Brain pericyte (primary cell): ENCODE data around the gene MYBPC2.
A peak's percentile ranks its signal among the peaks of the same experiment; 100 is the strongest.
"Not testable (repeated sequence)": the region's sequence is repeated elsewhere in the genome, so short reads cannot be mapped to it uniquely, and the experiment has no call there.

Experiments used
- DNase-seq: peaks from one replicate; pipeline ENCODE4 v3.0.0-alpha.2; 2012; ENCODE audit warnings: low read depth, low spot score

Gene MYBPC2

GRCh38 chr19:50459638-50460037 is 26.9 kb downstream of the MYBPC2 start:
- no peak for DNase-seq

- no peak for DNase-seq
Measured at GRCh38 chr19:50460161-50460765, 27.6 kb downstream of the MYBPC2 start.

- DNase-seq: peak; percentile 36
Measured at GRCh38 chr19:50461066-50461875, 28.6 kb downstream of the MYBPC2 start.

- no peak for DNase-seq
Measured at GRCh38 chr19:50462970-50463369, 30.3 kb downstream of the MYBPC2 start.

- DNase-seq: no peak
Measured at GRCh38 chr19:50464348-50464747, 31.7 kb downstream of the MYBPC2 start.

GRCh38 chr19:50465000-50465399 is 32.3 kb downstream of the MYBPC2 start:
- DNase-seq: no peak

GRCh38 chr19:50465986-50466705 is 33.5 kb downstream of the MYBPC2 start:
- DNase-seq: no peak

GRCh38 chr19:50466706-50467039 is 34.0 kb downstream of the MYBPC2 start:
- DNase-seq: no peak

GRCh38 chr19:50467566-50467965 is 34.9 kb downstream of the MYBPC2 start:
- no peak for DNase-seq

GRCh38 chr19:50468818-50469217 is 36.1 kb downstream of the MYBPC2 start:
- DNase-seq: no peak

GRCh38 chr19:50473336-50473735 is 40.6 kb downstream of the MYBPC2 start:
- DNase-seq: not testable (repeated sequence)

- no peak for DNase-seq
Measured at GRCh38 chr19:50475101-50475568, 42.4 kb downstream of the MYBPC2 start.

GRCh38 chr19:50475736-50476223 is 43.1 kb downstream of the MYBPC2 start:
- no peak for DNase-seq

GRCh38 chr19:50476224-50476906 is 43.7 kb downstream of the MYBPC2 start, which contains the start of the genes EMC10 and GARIN5A:
Gene EMC10, plus strand, starts transcription at chr19:50476507. Its CDS starts 38 bp downstream, at chr19:50476545.
Gene GARIN5A, minus strand, starts transcription at chr19:50476848. Its CDS starts 460 bp downstream, at chr19:50476388.
- peak; percentile 86 for DNase-seq

- no peak for DNase-seq
Measured at GRCh38 chr19:50476907-50477238, 44.2 kb downstream of the MYBPC2 start.

- no peak for DNase-seq
Measured at GRCh38 chr19:50477751-50478515, 45.2 kb downstream of the MYBPC2 start.

- no peak for DNase-seq
Measured at GRCh38 chr19:50478901-50479715, 46.4 kb downstream of the MYBPC2 start.

- no peak for DNase-seq
Measured at GRCh38 chr19:50479761-50480251, 47.1 kb downstream of the MYBPC2 start.

GRCh38 chr19:50480281-50481111 is 47.8 kb downstream of the MYBPC2 start:
- no peak for DNase-seq
